ENCODE data around the gene CPLX4.

GRCh38 chr18:59276047-59276446 is 42.4 kb downstream of the CPLX4 start:
- no peak for TF ChIP-seq CTCF (IDR thresholded peaks at IDR 0.05)
- no peak for TF ChIP-seq POLR2AphosphoS5 (IDR thresholded peaks at IDR 0.05)
- TF ChIP-seq EP300 (IDR thresholded peaks at IDR 0.05) = no peak
- TF ChIP-seq POLR2A (IDR thresholded peaks at IDR 0.05) = no peak
